Measurements from ENCODE around the gene M1AP. TPM values are rescaled to one million over a fixed set of nuclear protein-coding genes. Genes with fewer than 3 reads are reported as not detected.

The M1AP gene
- total and polyA plus RNA-seq, 10 donors = 0.26 to 2.0 (median 0.65) TPM

DNA sequence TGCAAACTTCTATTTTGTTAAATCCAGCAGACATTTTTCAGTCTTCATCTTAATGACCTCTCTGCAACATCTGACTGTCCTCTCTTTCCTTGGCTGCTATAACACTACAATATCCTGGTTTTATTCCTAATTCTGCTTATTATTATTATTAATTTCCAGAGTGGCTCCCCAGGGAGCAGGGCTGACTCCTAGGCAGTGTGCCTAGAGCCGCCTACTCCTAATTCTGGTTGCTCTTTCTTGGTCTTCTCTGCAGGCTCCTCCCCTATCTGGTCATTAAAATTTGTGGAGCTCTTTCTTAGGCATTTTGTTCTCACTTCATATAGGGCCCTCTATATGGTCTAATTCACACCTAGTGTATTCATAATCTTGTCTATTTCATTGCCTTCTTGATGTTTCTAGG, 105.2 kb downstream of the M1AP start:
- H3K27me3 ChIP-seq (replicated peaks in 1 of 7) = peaks cover 0 to 6% (median 0%) of the 10 kb centered on the region in 7 donors
- TF ChIP-seq POLR2A (IDR thresholded peaks at IDR 0.05) (no peak), POLR2AphosphoS5 (IDR thresholded peaks at IDR 0.05) (no peak)
- H3K36me3 ChIP-seq = no peaks in the 10 kb centered on the region
- WGBS, 5 donors = 89 to 98% (median 94%) methylated on average over 1 of the region's 1 CpG
- no peak overlapping the region for H3K4me3 ChIP-seq
- intact Hi-C loops (cut with DNase I; ENCODE audit: low total_unique reads) = no loop called here
- H3K4me1 ChIP-seq = peaks cover 0 to 28% (median 4%) of the 10 kb centered on the region in 6 donors
- H3K27ac ChIP-seq = no peak overlapping the region
- no peak for DNase-seq
- H3K9me3 ChIP-seq = no peaks in the 10 kb centered on the region

DNA sequence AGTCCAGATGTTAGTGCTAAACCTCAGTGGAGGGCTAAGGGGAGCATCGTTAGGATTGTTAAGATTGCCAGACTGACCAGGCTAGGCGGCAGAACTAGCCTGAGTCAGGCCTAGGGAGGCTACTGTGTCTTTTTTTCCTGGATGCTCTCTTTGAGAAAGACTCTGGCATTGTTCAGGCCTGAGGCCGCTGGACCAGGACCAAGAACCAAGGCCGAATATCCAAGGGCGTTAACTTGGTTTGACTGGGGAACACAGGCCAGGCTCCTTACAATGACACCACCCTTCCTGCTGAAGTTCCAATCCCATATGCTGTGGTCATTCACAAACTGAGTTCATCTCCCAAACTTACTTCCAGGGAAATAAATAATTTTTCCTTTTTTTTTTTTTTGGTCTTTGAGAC, 107.8 kb downstream of the M1AP start:
- H3K27ac ChIP-seq = peak overlapping the region in 2 of 8 donors; percentile 50 to 66
- TF ChIP-seq POLR2AphosphoS5 (IDR thresholded peaks at IDR 0.05) = peak in 1 of 3 donors; percentile 16
- no peak for TF ChIP-seq POLR2A (IDR thresholded peaks at IDR 0.05)
- 66 to 87% (median 79%) methylated on average over 5 of the region's 5 CpGs for WGBS, 5 donors

DNA sequence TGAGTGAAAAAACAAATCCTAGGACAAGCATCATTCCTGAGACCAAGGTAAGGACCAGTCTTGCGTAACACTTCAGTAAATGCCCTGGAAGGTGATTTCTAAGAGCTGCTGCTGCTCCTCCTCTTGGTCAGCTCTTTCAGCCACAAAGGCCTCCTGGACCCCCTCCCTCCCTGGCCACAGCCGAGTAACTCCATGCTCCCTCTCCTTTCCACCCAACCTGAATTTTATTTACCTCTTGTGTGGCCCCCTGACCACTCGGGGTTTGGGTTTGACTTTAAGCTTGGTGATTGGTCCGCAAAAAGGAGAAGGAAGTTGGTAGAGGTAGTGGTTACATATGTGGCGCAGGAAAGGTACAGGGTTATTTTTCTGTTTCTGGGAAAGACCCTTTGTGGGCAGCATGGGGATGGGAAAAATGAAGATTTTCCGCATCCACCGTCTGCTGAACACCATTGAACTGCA, 109.2 kb downstream of the M1AP start:
- Histone ChIP-seq H3K9me3 (no peaks in the 10 kb centered on the region), H3K4me3 (peak overlapping the region in 2 of 8 donors; percentile 6 to 45), H3K27me3 (replicated peaks in 1 of 7) (no peaks in the 10 kb centered on the region), H3K4me1 (peaks cover 0 to 26% (median 2%) of the 10 kb centered on the region in 6 donors), H3K27ac (peak overlapping the region in 6 of 8 donors; percentile 6 to 66 (median 56)), H3K36me3 (peaks cover 0 to 7% (median 0%) of the 10 kb centered on the region in 6 donors)
- no peak for DNase-seq
- TF ChIP-seq, protein P1, sequence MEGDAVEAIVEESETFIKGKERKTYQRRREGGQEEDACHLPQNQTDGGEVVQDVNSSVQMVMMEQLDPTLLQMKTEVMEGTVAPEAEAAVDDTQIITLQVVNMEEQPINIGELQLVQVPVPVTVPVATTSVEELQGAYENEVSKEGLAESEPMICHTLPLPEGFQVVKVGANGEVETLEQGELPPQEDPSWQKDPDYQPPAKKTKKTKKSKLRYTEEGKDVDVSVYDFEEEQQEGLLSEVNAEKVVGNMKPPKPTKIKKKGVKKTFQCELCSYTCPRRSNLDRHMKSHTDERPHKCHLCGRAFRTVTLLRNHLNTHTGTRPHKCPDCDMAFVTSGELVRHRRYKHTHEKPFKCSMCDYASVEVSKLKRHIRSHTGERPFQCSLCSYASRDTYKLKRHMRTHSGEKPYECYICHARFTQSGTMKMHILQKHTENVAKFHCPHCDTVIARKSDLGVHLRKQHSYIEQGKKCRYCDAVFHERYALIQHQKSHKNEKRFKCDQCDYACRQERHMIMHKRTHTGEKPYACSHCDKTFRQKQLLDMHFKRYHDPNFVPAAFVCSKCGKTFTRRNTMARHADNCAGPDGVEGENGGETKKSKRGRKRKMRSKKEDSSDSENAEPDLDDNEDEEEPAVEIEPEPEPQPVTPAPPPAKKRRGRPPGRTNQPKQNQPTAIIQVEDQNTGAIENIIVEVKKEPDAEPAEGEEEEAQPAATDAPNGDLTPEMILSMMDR (IDR thresholded peaks at IDR 0.05 in 8 of 11, conservative IDR thresholded peaks at IDR 0.05 in 3 of 11) = no peak
- no peak for TF ChIP-seq POLR2A (IDR thresholded peaks at IDR 0.05)
- no peak for TF ChIP-seq POLR2AphosphoS5 (IDR thresholded peaks at IDR 0.05)
- 29 to 52% (median 33%) methylated on average over 7 of the region's 7 CpGs for WGBS, 5 donors
- intact Hi-C loops (cut with DNase I; ENCODE audit: low total_unique reads) = no loop called here

More for the DNA sequence above, 107.8 kb downstream of the M1AP start:
- peaks cover 0 to 26% (median 2%) of the 10 kb centered on the region in 6 donors for H3K4me1 ChIP-seq
- no peak for DNase-seq
- intact Hi-C loops (cut with DNase I; ENCODE audit: low total_unique reads) = no loop called here
- no peak overlapping the region for H3K4me3 ChIP-seq
- H3K9me3 ChIP-seq = no peaks in the 10 kb centered on the region
- H3K36me3 ChIP-seq = no peaks in the 10 kb centered on the region
- H3K27me3 ChIP-seq (replicated peaks in 1 of 7) = no peaks in the 10 kb centered on the region

DNA sequence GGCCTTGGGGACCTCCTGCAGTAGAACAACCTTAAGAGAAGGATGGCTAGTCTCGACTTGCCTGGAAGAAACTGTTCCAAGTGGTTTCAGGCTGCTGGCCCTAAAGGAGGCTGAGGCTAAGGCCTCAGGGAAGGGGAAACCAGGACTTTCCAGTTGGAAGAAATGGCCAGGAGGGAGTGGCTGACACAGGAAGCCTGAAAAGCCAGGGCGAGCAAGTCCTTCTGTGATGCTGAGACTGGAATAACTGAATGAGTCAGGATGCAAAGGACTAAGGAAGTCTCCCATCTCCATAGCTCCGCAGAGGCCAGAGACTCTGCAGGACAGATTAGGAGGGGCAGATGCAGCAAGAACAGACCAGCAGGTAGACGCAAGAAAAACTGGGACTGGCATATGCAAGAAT, 111.0 kb downstream of the M1AP start:
- no peaks in the 10 kb centered on the region for H3K27me3 ChIP-seq (replicated peaks in 1 of 7)
- H3K4me1 ChIP-seq = peaks cover 0 to 33% (median 4%) of the 10 kb centered on the region in 6 donors
- H3K36me3 ChIP-seq = peaks cover 0 to 25% (median 12%) of the 10 kb centered on the region in 6 donors
- H3K4me3 ChIP-seq = no peak overlapping the region
- intact Hi-C loops (cut with DNase I; ENCODE audit: low total_unique reads) = no loop called here
- no peak overlapping the region for H3K27ac ChIP-seq
- no peaks in the 10 kb centered on the region for H3K9me3 ChIP-seq
- DNase-seq = no peak
- 74 to 82% (median 79%) methylated on average over 4 of the region's 4 CpGs for WGBS, 5 donors
- TF ChIP-seq POLR2A (IDR thresholded peaks at IDR 0.05) (no peak), POLR2AphosphoS5 (IDR thresholded peaks at IDR 0.05) (no peak)
- TF ChIP-seq, protein P1 (IDR thresholded peaks at IDR 0.05 in 8 of 11, conservative IDR thresholded peaks at IDR 0.05 in 3 of 11) = no peak

DNA sequence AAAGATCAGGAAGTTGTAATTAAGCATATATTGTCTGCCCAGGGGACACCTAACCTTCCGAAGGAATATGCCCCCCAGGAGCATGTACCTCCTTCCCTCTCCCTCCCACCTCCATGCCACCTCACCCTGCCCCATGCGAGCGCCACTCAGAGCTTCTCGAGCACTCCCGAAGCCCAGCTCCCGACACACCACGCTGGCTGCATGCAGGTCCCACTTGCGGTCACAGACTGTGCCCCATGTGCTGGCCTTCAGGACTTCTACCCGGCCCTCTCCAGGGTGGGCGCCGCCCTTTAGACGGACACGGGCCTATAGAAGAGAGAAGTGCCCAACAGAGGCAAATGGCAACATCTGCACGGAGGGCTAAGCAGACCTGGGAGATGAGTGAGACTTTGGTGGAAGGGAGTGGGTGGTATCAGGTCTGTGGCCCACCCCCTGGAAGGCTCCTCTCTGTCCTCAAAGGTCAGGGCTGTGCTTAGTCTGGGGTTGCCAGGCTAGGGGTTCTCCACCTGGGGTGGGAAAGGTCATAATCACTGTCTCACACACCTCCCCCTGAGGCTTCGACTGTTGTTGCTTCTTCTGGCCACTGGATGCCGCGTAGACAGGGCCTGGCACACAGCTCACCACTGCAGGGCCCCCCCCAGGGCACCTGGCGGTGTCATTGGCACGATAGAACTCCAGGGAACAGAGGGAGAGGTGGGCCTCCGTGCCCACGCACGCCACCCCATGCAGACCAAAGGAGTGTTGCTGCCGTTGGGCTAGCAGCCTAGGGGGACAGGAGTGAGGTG, 111.8 kb downstream of the M1AP start:
- WGBS, 5 donors = 87 to 91% (median 90%) methylated on average over 21 to 23 of the region's 23 CpGs
- Histone ChIP-seq H3K4me1 (peaks cover 4 to 41% (median 12%) of the 10 kb centered on the region in 6 donors), H3K9me3 (no peaks in the 10 kb centered on the region), H3K27me3 (replicated peaks in 1 of 7) (no peaks in the 10 kb centered on the region), H3K27ac (no peak overlapping the region), H3K36me3 (peaks cover 0 to 32% (median 12%) of the 10 kb centered on the region in 6 donors), H3K4me3 (no peak overlapping the region)
- DNase-seq = peak; percentile 71
- intact Hi-C loops (cut with DNase I; ENCODE audit: low total_unique reads) = no loop called here
- TF ChIP-seq, protein P1 (IDR thresholded peaks at IDR 0.05 in 8 of 11, conservative IDR thresholded peaks at IDR 0.05 in 3 of 11) = no peak
- TF ChIP-seq POLR2A (IDR thresholded peaks at IDR 0.05) (no peak), POLR2AphosphoS5 (IDR thresholded peaks at IDR 0.05) (peak in 2 of 3 donors; percentile 7 to 49)

Data from spleen (tissue), 11 donors.